ENCODE results near the gene BBS9. TPM values are rescaled to one million over a fixed set of nuclear protein-coding genes. Genes with fewer than 3 reads are reported as not detected.

BBS9 gene
- total RNA-seq, 2 experiments from 2014 or later = 6.0 to 7.7 TPM

GRCh38 chr7:33425395-33425794 is 296.0 kb downstream of the BBS9 start:
- Mint-ChIP-seq H3K27ac (no peak overlapping the region), H3K4me3 (no peak overlapping the region), H3K36me3 (ENCODE audit: low read depth) (no peaks in the 10 kb centered on the region), H3K27me3 (no peaks in the 10 kb centered on the region), H3K9me3 (no peaks in the 10 kb centered on the region), H3K4me1 (ENCODE audit: low read depth) (no peaks in the 10 kb centered on the region)
- intact Hi-C loops (cut with micrococcal nuclease) = no loop called here
- DNase-seq (no peak), ATAC-seq (no peak)
- ChIA-PET POLR2A (no interaction called here), CTCF (interaction anchor here (0.5 to 2.1 kb wide), 2 partner anchors 507 to 1675 kb away, joined by 3 to 9 read pairs; no protein-coding TSS in a partner anchor)
- TF ChIP-seq CTCF (IDR thresholded peaks at IDR 0.05) = no peak

DNA sequence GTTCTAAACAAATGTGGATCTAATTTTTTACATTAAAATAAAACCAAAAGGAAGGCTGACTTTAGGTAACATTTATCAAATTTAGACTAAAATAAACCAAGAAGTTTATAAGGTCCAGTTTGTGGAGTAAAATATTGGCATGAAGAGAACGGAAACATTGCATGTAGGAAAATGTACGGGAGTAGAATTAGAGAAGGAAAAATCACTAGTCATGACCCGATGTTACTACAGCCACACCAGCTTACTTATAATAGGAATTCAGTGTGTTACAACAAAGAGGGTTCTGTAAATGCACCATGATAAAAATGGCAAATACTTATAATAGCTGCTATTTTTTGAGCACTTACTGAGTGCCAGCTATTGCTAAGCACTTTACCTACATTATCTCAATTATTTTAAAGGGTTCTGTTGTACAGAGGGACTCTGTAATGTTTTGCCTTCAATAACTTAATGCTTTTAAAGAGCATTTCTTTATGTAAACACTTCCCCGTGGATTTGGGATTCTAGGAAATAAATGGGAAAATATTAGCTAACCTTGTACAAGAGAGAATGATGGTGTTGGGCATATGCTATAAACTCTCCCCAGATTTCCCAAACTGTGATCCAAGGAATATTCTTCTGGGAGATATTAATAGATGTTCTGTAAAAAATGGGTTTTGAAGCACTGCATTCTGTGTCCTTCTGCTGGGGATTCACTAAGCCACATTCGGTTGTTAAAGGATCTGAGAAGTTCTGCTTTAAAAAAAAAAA is 296.7 kb downstream of the BBS9 start:
- Mint-ChIP-seq H3K4me1 (ENCODE audit: low read depth) (no peaks in the 10 kb centered on the region), H3K27ac (no peak overlapping the region), H3K4me3 (no peak overlapping the region), H3K9me3 (no peaks in the 10 kb centered on the region), H3K27me3 (no peaks in the 10 kb centered on the region), H3K36me3 (ENCODE audit: low read depth) (no peaks in the 10 kb centered on the region)
- ATAC-seq (no peak), DNase-seq (no peak)
- intact Hi-C loops (cut with micrococcal nuclease) = no loop called here
- no peak for TF ChIP-seq CTCF (IDR thresholded peaks at IDR 0.05)
- ChIA-PET POLR2A (no interaction called here), CTCF (no interaction called here)

GRCh38 chr7:33428415-33428814 is 299.1 kb downstream of the BBS9 start:
- POLR2A ChIA-PET = no interaction called here
- Mint-ChIP-seq H3K36me3 (ENCODE audit: low read depth) (no peaks in the 10 kb centered on the region), H3K4me1 (ENCODE audit: low read depth) (no peaks in the 10 kb centered on the region), H3K9me3 (no peaks in the 10 kb centered on the region), H3K27me3 (no peaks in the 10 kb centered on the region), H3K4me3 (no peak overlapping the region), H3K27ac (no peak overlapping the region)
- ATAC-seq (no peak), DNase-seq (no peak)
- TF ChIP-seq CTCF (IDR thresholded peaks at IDR 0.05) = no peak
- CTCF ChIA-PET = interaction anchor here (1.0 to 2.3 kb wide), 2 partner anchors 100 to 505 kb away, joined by 3 to 6 read pairs; no protein-coding TSS in a partner anchor
- intact Hi-C loops (cut with micrococcal nuclease) = no loop called here

DNA sequence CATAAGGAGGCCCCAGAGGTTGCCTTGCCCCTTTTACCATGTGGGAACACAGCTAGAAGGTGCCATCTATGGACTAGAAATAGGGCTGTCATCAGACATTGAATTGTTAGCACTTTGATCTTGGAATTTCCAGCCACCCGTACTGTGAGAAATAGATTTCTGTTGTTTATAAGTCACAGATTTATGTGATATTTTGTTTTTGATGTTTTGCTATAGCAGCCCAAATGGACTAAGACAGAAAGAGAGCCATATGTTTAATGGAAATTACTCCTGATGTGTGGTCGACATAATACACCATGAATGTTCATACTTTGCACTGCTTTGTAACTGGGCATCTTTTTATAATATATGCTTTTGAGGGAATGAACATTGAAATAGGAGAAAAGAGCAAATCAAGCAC is 302.2 kb downstream of the BBS9 start:
- intact Hi-C loops (cut with micrococcal nuclease) = no loop called here
- ChIA-PET CTCF (no interaction called here), POLR2A (no interaction called here)
- H3K27ac Mint-ChIP-seq = no peak overlapping the region
- H3K9me3 Mint-ChIP-seq = no peaks in the 10 kb centered on the region
- ATAC-seq (no peak), DNase-seq (no peak)
- no peaks in the 10 kb centered on the region for H3K36me3 Mint-ChIP-seq (ENCODE audit: low read depth)
- H3K27me3 Mint-ChIP-seq = no peaks in the 10 kb centered on the region
- H3K4me3 Mint-ChIP-seq = no peak overlapping the region
- no peak for TF ChIP-seq CTCF (IDR thresholded peaks at IDR 0.05)
- no peaks in the 10 kb centered on the region for H3K4me1 Mint-ChIP-seq (ENCODE audit: low read depth)

GRCh38 chr7:33432821-33433220 is 303.5 kb downstream of the BBS9 start:
- DNase-seq = no peak
- intact Hi-C loops (cut with micrococcal nuclease) = no loop called here
- CTCF ChIA-PET = no interaction called here
- H3K4me3 Mint-ChIP-seq = no peak overlapping the region
- TF ChIP-seq CTCF (IDR thresholded peaks at IDR 0.05) = no peak
- POLR2A ChIA-PET = no interaction called here
- H3K27me3 Mint-ChIP-seq = no peaks in the 10 kb centered on the region
- H3K36me3 Mint-ChIP-seq (ENCODE audit: low read depth) = no peaks in the 10 kb centered on the region
- H3K27ac Mint-ChIP-seq = no peak overlapping the region
- ATAC-seq = no peak
- H3K4me1 Mint-ChIP-seq (ENCODE audit: low read depth) = no peaks in the 10 kb centered on the region
- H3K9me3 Mint-ChIP-seq = no peaks in the 10 kb centered on the region
